ENCODE data around the gene CADM3. TPM values are rescaled to one million over a fixed set of nuclear protein-coding genes. Genes with fewer than 3 reads are reported as not detected.

The CADM3 gene
- total and polyA plus RNA-seq, 2 of the 8 experiments (the other 6 are each of a cell fraction or from before 2014, with no cell fraction given) = 8.3 to 8.5 TPM

- H3K4me1 ChIP-seq (replicated peaks in 1 of 4; ENCODE audit: control insufficient read depth in 3 of 4, insufficient read depth in 4 of 4, low read length in 3 of 4) = peaks cover 0 to 3% (median 1%) of the 10 kb centered on the region in 4 experiments; a peak in 3 of 7 replicates
- H4K91ac ChIP-seq (replicated peaks; ENCODE audit: insufficient read length, low read length) = no peak within 1 kb of the TSS
- no peak within 1 kb of the TSS for H3K9ac ChIP-seq (replicated peaks in 1 of 4; ENCODE audit: extremely low read depth in 1 of 4, low read depth in 3 of 4, low read length in 3 of 4)
- H3K4ac ChIP-seq (replicated peaks; ENCODE audit: insufficient read length, low read depth, low read length) = no peak within 1 kb of the TSS
- H3K27ac ChIP-seq (ENCODE audit: low read depth, low read length) = no peak within 1 kb of the TSS
- no peak within 1 kb of the TSS for H2BK5ac ChIP-seq (ENCODE audit: low read depth, low read length)
- H4K20me1 ChIP-seq (replicated peaks in 1 of 2; ENCODE audit: control insufficient read depth in 1 of 2, insufficient read depth in 2 of 2, low read length in 2 of 2) = no peaks in the 10 kb centered on the region
- 0 out of 2 replicates have a peak within 1 kb of the TSS, but pooled peaks have one; percentile 29 for H2BK15ac ChIP-seq (ENCODE audit: low read length)
- CTCF ChIA-PET (ENCODE audit: partially characterized antibody) = interaction anchor here (0.6 to 26.6 kb wide), 13 partner anchors 3 to 1056 kb away, joined by 3 to 660 read pairs (median 4); partner anchors contain the start of genes ACKR1 and CADM3
- H3K18ac ChIP-seq (ENCODE audit: extremely low read depth, low read length) = peak within 1 kb of the TSS; percentile 52; the same call in 1 of the 2 replicates
- H3K79me2 ChIP-seq (ENCODE audit: control insufficient read depth in 1 of 2, insufficient read depth in 2 of 2, low read length in 2 of 2) = no peaks in the 10 kb centered on the region
- DNase-seq (ENCODE audit: low read depth in 1 of 2, low spot score in 2 of 2) (no peak), FAIRE-seq (no peak)
- H3K23ac ChIP-seq (ENCODE audit: insufficient read length) = no peak within 1 kb of the TSS
- no peak within 1 kb of the TSS for H4K8ac ChIP-seq (ENCODE audit: extremely low read depth, insufficient read depth, low read length)
- no peak within 1 kb of the TSS for H2BK120ac ChIP-seq (replicated peaks; ENCODE audit: low read depth, low read length)
- H4K5ac ChIP-seq (ENCODE audit: insufficient read length, low read depth, low read length) = no peak within 1 kb of the TSS
- H2BK12ac ChIP-seq (ENCODE audit: low read depth, low read length) = no peak within 1 kb of the TSS; the same call in 1 of the 2 replicates
- 83% methylated on average over 13 of the region's 13 CpGs; no CpG with 5 or more reads in 1 of the 2 experiments for WGBS, 2 experiments (ENCODE audit: extremely low coverage in 1 of 2, insufficient coverage in 1 of 2, insufficient read length in 1 of 2, insufficient replicate concordance in 2 of 2, low coverage in 1 of 2, low lambda C conversion rate in 2 of 2, missing lambda C conversion rate in 1 of 2)
- H3K56ac ChIP-seq (replicated peaks; ENCODE audit: insufficient read length, low read depth, low read length) = no peak within 1 kb of the TSS
- H3K14ac ChIP-seq (ENCODE audit: insufficient read length) = no peak within 1 kb of the TSS
- H3K4me2 ChIP-seq (ENCODE audit: insufficient read depth in 1 of 2, low read depth in 2 of 2, low read length in 2 of 2) = no peak within 1 kb of the TSS; a peak in 2 of 4 replicates
- H3K9me3 ChIP-seq (ENCODE audit: insufficient read depth in 2 of 2, low read depth in 1 of 2, low read length in 1 of 2) = no peaks in the 10 kb centered on the region
- POLR2A ChIA-PET (ENCODE audit: partially characterized antibody) = interaction anchor here (0.6 to 2.0 kb wide), 3 partner anchors 9 to 27 kb away, joined by 3 to 5 read pairs (median 4); no protein-coding TSS in a partner anchor
- no peaks in the 10 kb centered on the region; the same call in 1 of the 2 replicates for H3K23me2 ChIP-seq (ENCODE audit: low read depth, low read length)
- no peak within 1 kb of the TSS for H3K4me3 ChIP-seq (ENCODE audit: extremely low read depth in 1 of 4, insufficient read depth in 2 of 4, low read depth in 3 of 4, low read length in 4 of 4)
- H3K79me1 ChIP-seq (ENCODE audit: low read depth, low read length) = no peaks in the 10 kb centered on the region
- H2AFZ ChIP-seq (ENCODE audit: low read length) = no peak within 1 kb of the TSS
- no peak within 1 kb of the TSS for H2BK20ac ChIP-seq (ENCODE audit: low read length)
- no peaks in the 10 kb centered on the region; a peak in 1 of 7 replicates for H3K27me3 ChIP-seq (replicated peaks in 1 of 4; ENCODE audit: control insufficient read depth in 3 of 4, extremely low read depth in 1 of 4, insufficient read depth in 3 of 4, low read length in 3 of 4)
- no peaks in the 10 kb centered on the region; a peak in 1 of 8 replicates for H3K36me3 ChIP-seq (ENCODE audit: control insufficient read depth in 2 of 4, insufficient read depth in 4 of 4, low read length in 3 of 4)
- H2AK5ac ChIP-seq (ENCODE audit: low read depth, low read length) = no peak within 1 kb of the TSS; the same call in 1 of the 2 replicates
- TF ChIP-seq CBX5 (IDR thresholded peaks at IDR 0.05; ENCODE audit: low read depth, low read length) = no peak
- no peak for TF ChIP-seq MAFK (IDR thresholded peaks at IDR 0.05; ENCODE audit: low read depth, low read length)
- TF ChIP-seq CHD2 (IDR thresholded peaks at IDR 0.05; ENCODE audit: low read length) = no peak
- TF ChIP-seq CTBP2 (IDR thresholded peaks at IDR 0.05; ENCODE audit: borderline replicate concordance, insufficient read depth, insufficient read length, low read length) = no peak
- no peak for TF ChIP-seq SUZ12 (IDR thresholded peaks at IDR 0.05; ENCODE audit: low read length)
- TF ChIP-seq SP4 (IDR thresholded peaks at IDR 0.05; ENCODE audit: low read length) = no peak
- TF ChIP-seq BCL11A (IDR thresholded peaks at IDR 0.05; ENCODE audit: low read depth in 2 of 2, low read length in 2 of 2) = no peak
- no peak for TF ChIP-seq RAD21 (IDR thresholded peaks at IDR 0.05 in 1 of 2, conservative IDR thresholded peaks at IDR 0.05 in 1 of 2; ENCODE audit: low read depth in 2 of 2, low read length in 2 of 2)
- no peak for TF ChIP-seq SAP30 (IDR thresholded peaks at IDR 0.05; ENCODE audit: insufficient read depth, insufficient replicate concordance, low read length)
Measured at GRCh38 chr1:159204161-159205141, 33.0 kb downstream of the CADM3 start, which contains the start of gene ACKR1. ACKR1 (plus strand) TSS chr1:159204875; CDS start chr1:159204960, 85 bp downstream.

Measured in H1 (cell line).